Right atrium auricular region (tissue), 2 donors: Measurements from ENCODE around the gene HBA2. TPM values are rescaled to one million over a fixed set of nuclear protein-coding genes. Genes with fewer than 3 reads are reported as not detected.
"Not testable (repeated sequence)": the region's sequence is repeated elsewhere in the genome, so short reads cannot be mapped to it uniquely, and the experiment has no call there.

Experiments used
- DNase-seq: peaks from one replicate; pipeline ENCODE4 v3.0.0-alpha.2; 2019; ENCODE audit warnings: low spot score
- H3K27ac ChIP-seq, 2 donors: fragments of 200-600 bp; sonication (generic); 1 replicate in 1 of 2; 2 replicates in 1 of 2; pipeline ENCODE4 v1.5.1; 2016 to 2019
- H3K27me3 ChIP-seq, 2 donors: fragments of 200-600 bp; sonication (generic); one replicate each; pipeline versions ENCODE4 v1.5.1 to v1.6.0; 2017 to 2019
- H3K36me3 ChIP-seq: fragments of 200-600 bp; sonication (generic); one replicate; pipeline ENCODE4 v1.5.1; 2016
- H3K4me1 ChIP-seq, 2 donors: fragments of 200-600 bp; sonication (generic); one replicate each; pipeline versions ENCODE4 v1.5.1 to v1.6.0; 2017 to 2019
- H3K4me3 ChIP-seq, 2 donors: fragments of 200-600 bp; sonication (generic); 1 replicate in 1 of 2; 2 replicates in 1 of 2; pipeline ENCODE4 v1.5.1; 2017 to 2019; ENCODE audit warnings: mild to moderate bottlenecking in 1 of 2, moderate library complexity in 1 of 2
- H3K9me3 ChIP-seq, 2 donors: fragments of 200-600 bp; sonication (generic); one replicate each; pipeline ENCODE4 v1.5.1; 2019
- total RNA-seq, 2 donors: library from RNA; depleted of rRNA; stranded (reverse); fragments of >200 nt; gene quantifications; one replicate each; pipeline ENCODE4 v1.1.0, GENCODE V29; 2016
- TF ChIP-seq, protein P1 (sequence below), 2 donors: fragments of 200-600 bp; sonication (generic); IDR thresholded peaks; one replicate each; pipeline ENCODE4 v1.5.1; 2019; ENCODE audit warnings: antibody characterized with exemption in 2 of 2

The HBA2 gene
- total RNA-seq = 1,000 to 10,000 TPM; 2,977 to 3,226 TPM

DNA sequence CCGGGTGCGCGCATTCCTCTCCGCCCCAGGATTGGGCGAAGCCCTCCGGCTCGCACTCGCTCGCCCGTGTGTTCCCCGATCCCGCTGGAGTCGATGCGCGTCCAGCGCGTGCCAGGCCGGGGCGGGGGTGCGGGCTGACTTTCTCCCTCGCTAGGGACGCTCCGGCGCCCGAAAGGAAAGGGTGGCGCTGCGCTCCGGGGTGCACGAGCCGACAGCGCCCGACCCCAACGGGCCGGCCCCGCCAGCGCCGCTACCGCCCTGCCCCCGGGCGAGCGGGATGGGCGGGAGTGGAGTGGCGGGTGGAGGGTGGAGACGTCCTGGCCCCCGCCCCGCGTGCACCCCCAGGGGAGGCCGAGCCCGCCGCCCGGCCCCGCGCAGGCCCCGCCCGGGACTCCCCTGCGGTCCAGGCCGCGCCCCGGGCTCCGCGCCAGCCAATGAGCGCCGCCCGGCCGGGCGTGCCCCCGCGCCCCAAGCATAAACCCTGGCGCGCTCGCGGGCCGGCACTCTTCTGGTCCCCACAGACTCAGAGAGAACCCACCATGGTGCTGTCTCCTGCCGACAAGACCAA lies at the start of gene HBA2:
TSS of gene HBA2 (plus strand) at position 503 of the 568 bp plus-strand sequence. CDS start at position 540, 37 bp downstream.
- H3K27ac ChIP-seq, H3K9me3 ChIP-seq, H3K4me1 ChIP-seq, H3K36me3 ChIP-seq, H3K4me3 ChIP-seq, DNase-seq: not testable (repeated sequence)
- peaks cover 16 to 31% of the 10 kb centered on the region in 2 donors for H3K27me3 ChIP-seq

DNA sequence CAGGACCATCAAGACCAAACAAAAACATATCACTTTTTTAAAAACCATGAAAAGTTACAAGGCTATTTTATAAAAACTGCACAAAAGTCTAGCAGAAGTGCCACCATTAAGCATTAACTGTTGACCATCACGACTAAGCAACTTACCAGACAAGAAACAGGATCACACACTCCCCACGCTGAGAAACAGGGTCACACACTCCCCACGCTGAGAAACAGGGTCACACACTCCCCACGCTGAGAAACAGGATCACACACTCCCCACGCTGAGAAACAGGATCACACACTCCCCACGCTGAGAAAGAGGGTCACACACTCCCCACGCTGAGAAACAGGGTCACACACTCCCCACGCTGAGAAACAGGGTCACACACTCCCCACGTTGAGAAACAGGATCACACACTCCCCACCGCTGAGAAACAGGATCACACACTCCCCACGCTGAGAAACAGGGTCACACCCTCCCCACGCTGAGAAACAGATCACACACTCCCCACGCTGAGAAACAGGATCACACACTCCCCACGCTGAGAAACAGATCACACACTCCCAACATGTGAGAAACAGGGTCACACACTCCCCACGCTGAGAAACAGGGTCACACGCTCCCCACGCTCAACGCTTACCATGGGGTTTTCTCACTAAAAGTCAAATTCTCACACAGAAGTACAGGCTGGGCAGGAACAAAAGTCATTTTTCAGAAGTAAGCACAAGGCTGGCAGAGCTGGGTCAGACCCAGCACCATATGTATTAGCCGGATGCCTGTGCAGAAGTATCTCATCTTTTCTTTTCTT lies 48.9 kb upstream of the HBA2 start:
- not testable (repeated sequence) for H3K4me1 ChIP-seq, H3K9me3 ChIP-seq

DNA sequence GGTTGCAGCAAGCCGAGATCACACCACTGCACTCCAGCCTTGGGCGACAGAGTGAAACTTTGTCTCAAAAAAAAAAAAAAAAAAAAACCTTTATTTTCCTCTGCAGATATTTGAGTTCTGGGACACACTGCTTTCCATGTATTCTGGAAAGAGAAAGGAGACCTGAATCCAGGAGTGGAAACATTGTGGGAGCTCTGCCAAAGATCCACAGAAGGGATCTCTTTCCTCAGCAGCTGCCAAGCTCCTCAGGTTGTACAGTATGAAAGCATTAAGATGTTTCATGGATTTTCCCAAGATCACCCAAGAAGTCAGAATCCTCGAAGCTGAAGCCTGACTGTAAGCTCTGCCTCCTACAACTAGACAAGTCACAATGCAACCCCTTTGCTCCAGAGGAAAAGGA lies 47.7 kb upstream of the HBA2 start:
- no peak for DNase-seq
- H3K36me3 ChIP-seq = peaks cover 16% of the 10 kb centered on the region

More for the DNA sequence above, 48.9 kb upstream of the HBA2 start:
- peaks cover 16% of the 10 kb centered on the region for H3K36me3 ChIP-seq
- not testable (repeated sequence) for H3K27me3 ChIP-seq, H3K27ac ChIP-seq, DNase-seq, H3K4me3 ChIP-seq

DNA sequence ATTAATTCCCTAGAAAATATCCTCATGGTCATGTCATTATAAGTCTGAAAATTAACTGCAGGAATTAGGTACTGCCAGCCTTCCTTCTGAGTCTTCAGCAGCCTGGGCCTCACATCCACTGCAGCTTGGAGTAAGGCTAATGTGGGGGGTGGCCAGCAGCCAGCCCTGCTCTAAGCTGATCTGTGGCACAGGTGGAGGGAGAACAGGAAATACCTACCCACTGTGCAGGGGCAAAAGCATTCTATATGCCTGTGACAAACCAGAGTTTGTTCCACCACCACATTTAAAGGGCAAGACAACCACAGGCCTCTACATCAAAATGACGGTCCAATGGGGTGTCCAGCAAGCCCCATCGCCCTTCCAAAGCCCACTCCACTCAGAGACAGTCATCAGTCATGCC lies 43.6 kb upstream of the HBA2 start:
- DNase-seq = no peak
- Histone ChIP-seq H3K27ac (no peak overlapping the region), H3K27me3 (no peaks in the 10 kb centered on the region), H3K4me1 (no peaks in the 10 kb centered on the region), H3K9me3 (no peaks in the 10 kb centered on the region), H3K4me3 (no peak overlapping the region), H3K36me3 (peaks cover 6% of the 10 kb centered on the region)
- TF ChIP-seq, protein P1, sequence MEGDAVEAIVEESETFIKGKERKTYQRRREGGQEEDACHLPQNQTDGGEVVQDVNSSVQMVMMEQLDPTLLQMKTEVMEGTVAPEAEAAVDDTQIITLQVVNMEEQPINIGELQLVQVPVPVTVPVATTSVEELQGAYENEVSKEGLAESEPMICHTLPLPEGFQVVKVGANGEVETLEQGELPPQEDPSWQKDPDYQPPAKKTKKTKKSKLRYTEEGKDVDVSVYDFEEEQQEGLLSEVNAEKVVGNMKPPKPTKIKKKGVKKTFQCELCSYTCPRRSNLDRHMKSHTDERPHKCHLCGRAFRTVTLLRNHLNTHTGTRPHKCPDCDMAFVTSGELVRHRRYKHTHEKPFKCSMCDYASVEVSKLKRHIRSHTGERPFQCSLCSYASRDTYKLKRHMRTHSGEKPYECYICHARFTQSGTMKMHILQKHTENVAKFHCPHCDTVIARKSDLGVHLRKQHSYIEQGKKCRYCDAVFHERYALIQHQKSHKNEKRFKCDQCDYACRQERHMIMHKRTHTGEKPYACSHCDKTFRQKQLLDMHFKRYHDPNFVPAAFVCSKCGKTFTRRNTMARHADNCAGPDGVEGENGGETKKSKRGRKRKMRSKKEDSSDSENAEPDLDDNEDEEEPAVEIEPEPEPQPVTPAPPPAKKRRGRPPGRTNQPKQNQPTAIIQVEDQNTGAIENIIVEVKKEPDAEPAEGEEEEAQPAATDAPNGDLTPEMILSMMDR (IDR thresholded peaks at IDR 0.05) = no peak

More for the DNA sequence above, 47.7 kb upstream of the HBA2 start:
- H3K27me3 ChIP-seq = no peaks in the 10 kb centered on the region
- no peak overlapping the region for H3K27ac ChIP-seq
- no peak overlapping the region for H3K4me3 ChIP-seq
- H3K4me1 ChIP-seq = no peaks in the 10 kb centered on the region
- H3K9me3 ChIP-seq = no peaks in the 10 kb centered on the region
- TF ChIP-seq, protein P1 (IDR thresholded peaks at IDR 0.05) = no peak

DNA sequence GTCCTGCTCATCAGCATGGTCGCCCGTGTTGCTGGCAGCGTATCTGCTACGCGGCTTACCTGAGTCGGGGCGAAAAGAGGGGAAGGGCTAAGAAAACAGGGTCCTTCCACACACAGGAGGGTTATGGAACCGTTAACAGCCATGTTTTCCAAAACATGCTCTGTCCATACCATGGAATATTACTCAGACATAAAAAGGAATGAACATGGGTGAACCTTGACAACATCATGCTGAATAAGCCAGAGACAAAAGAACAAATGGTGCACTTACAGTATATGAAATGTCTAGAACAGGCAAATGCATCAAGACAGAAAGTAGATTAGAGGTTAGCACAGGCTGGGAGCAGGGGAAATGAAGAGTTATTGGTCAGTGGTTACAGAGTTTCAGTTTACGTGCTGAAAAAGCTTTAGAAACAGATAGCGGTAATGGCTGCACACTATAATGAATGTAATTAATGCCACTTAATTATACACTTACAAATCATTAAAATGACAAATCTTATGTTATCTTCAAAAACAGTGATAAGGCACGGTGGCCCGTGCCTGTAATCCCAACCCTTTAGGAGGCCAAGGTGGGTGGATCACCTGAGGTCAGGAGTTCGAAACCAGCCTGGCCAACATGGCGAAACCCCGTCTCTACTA lies 42.0 kb upstream of the HBA2 start:
- no peak overlapping the region for H3K4me3 ChIP-seq
- TF ChIP-seq, protein P1 (IDR thresholded peaks at IDR 0.05) = no peak
- H3K27me3 ChIP-seq = no peaks in the 10 kb centered on the region
- no peaks in the 10 kb centered on the region for H3K9me3 ChIP-seq
- no peaks in the 10 kb centered on the region for H3K4me1 ChIP-seq
- H3K36me3 ChIP-seq = no peaks in the 10 kb centered on the region
- no peak overlapping the region for H3K27ac ChIP-seq
- no peak for DNase-seq

DNA sequence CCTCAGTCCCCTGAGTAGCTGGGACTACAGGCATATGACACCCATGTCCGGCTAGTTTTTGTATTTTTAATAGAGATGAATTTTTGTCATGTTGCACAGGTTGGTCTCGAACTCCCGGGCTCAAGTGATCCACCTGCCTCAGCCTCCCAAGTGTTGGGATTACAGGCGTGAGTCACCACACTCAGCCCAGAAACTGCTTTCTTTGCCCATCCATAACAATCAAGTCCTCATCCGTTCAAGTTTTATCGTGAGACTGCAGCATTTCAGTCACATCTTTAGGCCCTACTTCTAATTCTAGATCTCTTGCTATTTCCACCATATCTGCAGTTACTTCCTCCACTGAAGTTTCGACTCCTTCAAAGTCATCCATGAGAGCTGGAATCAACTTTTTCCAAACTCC lies 40.6 kb upstream of the HBA2 start:
- TF ChIP-seq, protein P1 (IDR thresholded peaks at IDR 0.05) = no peak
- Histone ChIP-seq H3K36me3 (no peaks in the 10 kb centered on the region), H3K4me1 (peaks cover 0 to 1% of the 10 kb centered on the region in 2 donors), H3K9me3 (no peaks in the 10 kb centered on the region), H3K4me3 (no peak overlapping the region), H3K27me3 (no peaks in the 10 kb centered on the region), H3K27ac (no peak overlapping the region)
- DNase-seq = no peak
